Activated CD4-positive, alpha-beta T cell treated with anti-CD3 and anti-CD28 coated beads for 1 hour (primary cell): Measurements from ENCODE around the gene MUC4.
"Not testable (repeated sequence)": the region's sequence is repeated elsewhere in the genome, so short reads cannot be mapped to it uniquely, and the experiment has no call there.

Experiments
- DNase-seq: peaks from one replicate; pipeline ENCODE4 v3.0.0-alpha.2; 2020

Gene MUC4

GRCh38 chr3:195809796-195810454 lies 1.8 kb downstream of the MUC4 start:
- DNase-seq = no peak

- no peak for DNase-seq
Observed at GRCh38 chr3:195809291-195809785, 2.4 kb downstream of the MUC4 start.

DNA sequence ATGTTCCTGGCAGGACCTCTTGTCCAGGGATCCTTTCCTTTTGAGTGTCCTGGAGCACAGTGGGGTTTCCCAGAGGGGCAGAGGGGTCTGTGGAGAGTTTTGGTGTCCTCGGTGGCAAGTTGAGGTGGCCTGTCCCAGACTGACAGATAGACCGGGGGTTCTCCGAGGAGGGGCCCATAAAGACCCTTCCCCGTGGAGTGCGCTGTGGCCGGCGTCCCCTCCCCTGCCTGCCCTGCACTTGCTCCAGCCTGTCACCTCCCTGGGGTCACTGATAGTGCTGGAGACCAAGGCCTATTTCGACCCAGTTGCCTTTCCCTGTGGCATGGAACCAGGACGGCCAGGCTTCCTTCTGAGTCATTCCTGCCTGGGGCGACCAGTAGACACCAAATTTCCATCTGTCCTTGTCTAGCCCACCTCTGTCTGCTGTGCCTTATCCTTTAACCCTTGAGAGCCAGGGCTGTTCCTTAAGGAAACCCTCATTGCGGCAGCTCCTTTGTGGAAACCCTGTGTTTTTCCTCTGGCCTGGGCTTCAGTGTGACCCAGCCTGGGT lies 2.9 kb downstream of the MUC4 start:
- DNase-seq = no peak

GRCh38 chr3:195807681-195808121 lies 4.0 kb downstream of the MUC4 start:
- DNase-seq = no peak

GRCh38 chr3:195806916-195807231 lies 4.9 kb downstream of the MUC4 start:
- DNase-seq = no peak

- DNase-seq = no peak
Observed at GRCh38 chr3:195806211-195806915, 5.4 kb downstream of the MUC4 start.

DNA sequence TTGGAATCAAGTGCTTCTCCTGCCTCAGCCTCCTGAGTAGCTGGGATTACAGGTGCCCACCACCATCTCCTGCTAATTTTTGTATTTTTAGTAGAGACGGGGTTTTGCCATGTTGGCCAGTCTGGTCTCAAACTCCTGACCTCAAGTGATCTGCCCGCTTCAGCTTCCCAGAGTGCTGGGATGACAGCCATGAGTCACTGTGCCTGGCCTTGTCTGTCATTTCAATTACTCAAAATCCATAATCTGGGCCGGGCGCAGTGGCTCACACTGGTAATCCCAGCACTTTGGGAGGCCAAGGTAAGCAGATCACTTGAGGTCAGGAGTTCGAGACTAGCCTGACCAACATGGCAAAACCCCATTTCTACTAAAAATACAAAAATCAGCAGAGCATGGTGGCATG lies 6.1 kb downstream of the MUC4 start:
- not testable (repeated sequence) for DNase-seq

DNA sequence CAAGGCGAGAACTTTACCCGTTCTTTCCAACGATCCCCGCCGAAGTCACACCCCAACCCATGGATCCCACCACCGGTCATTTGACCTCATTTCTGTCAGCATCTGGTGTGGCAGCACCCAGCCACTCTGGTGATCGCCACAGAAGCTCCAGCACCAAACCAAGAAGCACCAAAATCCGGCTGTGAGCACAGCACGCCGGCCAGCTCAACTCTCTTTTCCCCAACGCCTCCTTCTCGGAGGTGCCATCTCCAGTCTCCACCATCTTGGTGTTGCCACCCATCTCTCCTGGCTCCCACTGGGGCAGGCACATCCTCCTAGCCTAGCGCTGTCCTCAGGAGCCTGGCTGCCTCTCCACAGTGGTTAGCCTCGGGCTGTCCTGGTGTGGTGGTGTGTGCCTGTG lies 6.5 kb downstream of the MUC4 start:
- DNase-seq = no peak

DNA sequence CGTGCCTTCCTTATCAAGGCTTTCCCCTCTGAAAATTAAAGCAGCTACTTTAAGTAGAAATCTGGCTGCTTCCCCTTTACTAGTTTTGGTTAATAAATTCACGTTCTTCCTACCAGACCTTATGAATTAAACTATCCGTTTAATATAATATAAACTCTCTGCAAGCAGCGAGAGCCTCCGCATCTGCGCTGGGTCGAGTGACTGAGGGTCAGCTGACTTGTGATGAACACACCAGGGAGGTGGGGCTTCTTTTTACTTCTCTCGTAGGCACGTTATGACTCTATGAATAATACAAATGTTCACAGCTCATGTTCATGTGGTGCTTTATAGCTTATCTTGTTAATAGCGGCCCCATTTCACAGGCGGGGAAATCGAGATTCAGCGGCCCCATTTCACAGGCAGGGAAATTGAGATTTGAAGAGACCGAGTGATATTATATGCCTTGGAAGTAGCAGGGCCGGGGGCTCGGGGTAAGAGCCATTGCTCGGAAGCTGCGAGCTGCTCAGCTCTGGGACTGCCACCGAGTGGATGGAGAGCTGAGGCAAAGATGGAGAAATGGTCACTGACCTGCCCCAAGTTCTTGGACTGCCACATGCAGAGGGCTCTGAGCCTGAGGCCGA lies 8.3 kb downstream of the MUC4 start:
- DNase-seq = no peak

GRCh38 chr3:195802795-195803194 lies 8.9 kb downstream of the MUC4 start:
- no peak for DNase-seq

GRCh38 chr3:195802261-195802701 lies 9.4 kb downstream of the MUC4 start:
- no peak for DNase-seq

DNA sequence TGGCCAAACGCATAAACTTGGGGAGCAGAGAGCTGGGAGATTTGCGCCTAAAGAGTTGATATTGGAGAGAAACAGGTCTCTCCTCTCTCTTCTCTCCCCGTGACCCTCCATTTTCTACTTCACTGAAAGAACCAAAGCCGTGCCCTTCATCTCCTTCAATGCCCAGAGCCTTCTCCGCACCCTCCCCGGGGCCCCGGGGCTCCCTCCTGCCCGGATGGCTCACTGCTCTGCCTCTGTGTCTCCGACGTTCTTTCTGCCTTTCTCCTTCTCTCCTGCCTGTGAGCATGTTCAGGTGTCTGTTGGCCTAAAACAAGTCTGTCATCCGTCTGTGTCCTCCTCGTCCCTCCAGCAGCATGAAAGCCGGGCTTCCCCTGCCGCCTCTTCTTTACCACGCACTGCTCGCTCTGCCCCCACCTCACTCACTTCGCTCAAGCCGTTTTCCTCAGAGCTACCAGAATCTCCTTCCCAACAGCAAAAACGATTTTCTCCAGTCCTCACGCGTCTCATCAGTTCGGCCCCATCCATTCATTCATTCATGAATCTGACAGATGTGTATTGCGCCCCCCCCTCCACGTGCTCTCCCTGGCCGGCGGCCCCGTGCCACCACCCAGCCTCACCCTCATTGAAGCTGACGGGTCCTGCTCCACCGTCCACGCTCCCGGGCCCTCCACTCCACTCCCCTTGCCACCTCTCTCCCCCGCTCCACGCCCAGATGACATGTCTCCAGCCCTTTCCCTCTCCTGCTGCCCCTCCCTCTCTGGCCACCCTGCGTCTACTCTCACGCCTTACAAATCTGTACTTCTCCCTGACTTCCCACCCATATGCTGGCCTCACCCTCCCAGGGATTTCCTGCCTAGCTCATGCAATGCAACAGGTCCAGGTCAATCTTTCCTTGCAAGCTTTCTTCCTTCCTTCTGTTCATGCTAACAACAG lies 10.2 kb downstream of the MUC4 start:
- DNase-seq = no peak

DNA sequence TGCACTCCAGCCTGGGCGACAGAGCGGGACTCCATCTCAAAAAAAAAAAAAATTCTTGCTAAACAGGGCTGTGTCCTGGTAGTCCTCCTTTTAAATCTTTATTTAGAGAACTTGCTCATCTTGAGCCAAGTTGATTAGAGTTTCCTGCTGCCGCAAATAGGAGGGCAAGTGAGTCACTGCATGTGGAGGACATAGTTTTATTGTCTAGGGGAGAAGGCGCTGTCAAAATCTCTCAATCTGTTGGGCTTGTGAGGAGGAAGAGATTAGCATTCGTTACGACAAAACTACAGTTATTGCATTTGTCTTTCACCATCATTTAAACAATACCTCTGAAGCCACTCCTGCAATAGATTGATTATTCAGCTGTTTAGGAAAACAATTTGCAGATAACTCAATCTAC lies 11.5 kb downstream of the MUC4 start:
- no peak for DNase-seq

DNA sequence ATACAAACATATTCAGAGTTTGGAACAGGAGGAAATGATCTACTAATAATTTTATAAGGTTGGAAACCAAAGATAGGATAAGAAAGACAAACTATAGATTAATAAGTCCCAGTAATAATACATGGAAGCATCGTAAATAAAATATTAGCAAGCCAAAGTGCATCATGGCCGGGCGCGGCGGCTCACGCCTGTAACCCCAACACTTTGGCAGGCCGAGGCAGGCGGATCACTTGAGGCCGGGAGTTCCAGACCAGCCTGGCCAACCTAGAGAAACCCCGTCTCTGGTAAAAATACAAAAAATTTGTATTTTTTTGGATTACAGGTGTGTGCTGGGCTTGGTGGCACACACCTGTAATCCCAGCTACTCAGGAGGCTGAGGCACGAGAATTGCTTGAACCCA lies 14.9 kb downstream of the MUC4 start:
- no peak for DNase-seq

GRCh38 chr3:195794708-195795107 lies 17.0 kb downstream of the MUC4 start:
- DNase-seq = no peak

- not testable (repeated sequence) for DNase-seq
Observed at GRCh38 chr3:195792621-195793020, 19.1 kb downstream of the MUC4 start.

- DNase-seq = no peak
Observed at GRCh38 chr3:195790901-195791300, 20.8 kb downstream of the MUC4 start.

DNA sequence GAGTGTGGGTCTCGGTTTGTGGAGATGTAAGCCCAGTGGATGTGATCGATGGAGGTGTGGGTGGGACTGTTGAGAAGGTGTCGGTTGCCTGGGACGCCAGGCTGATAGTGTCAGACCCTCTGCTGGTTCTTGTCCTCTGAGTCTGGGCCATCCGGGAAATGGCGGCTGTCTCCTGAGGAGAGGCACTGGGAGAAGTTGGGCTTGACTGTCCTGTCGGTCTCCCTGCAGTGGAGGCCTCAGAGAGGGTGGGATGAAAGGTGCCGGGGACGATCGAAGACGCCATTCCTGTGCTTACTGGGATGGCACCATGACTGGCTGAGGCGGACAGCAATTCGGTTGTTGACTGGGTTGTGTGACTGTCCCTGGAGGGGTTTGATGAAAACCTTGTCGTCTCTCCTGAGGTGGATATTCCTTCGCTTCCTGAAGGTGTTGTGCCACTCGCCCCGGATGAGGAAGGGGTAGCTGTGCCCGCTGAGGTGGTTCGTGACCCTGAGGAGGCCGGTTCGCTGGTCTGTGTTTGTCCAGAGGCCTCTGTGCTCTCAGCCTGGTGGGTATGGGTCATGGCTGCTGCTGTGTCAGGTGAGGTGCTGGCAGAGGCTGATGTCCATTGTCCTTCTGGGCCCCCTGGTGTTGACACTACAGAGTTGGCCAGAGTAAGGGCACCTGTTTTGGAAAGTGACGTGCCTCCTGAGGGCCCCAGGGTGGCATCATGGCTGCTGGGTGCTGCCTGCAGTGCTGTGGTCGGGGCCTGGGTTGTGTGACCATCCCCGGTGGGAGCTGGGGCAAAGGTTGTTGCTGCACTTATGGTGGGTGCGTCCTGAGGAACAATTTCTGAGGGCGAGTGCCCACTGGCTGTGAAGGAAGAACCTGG lies 22.8 kb downstream of the MUC4 start:
- DNase-seq = no peak

DNA sequence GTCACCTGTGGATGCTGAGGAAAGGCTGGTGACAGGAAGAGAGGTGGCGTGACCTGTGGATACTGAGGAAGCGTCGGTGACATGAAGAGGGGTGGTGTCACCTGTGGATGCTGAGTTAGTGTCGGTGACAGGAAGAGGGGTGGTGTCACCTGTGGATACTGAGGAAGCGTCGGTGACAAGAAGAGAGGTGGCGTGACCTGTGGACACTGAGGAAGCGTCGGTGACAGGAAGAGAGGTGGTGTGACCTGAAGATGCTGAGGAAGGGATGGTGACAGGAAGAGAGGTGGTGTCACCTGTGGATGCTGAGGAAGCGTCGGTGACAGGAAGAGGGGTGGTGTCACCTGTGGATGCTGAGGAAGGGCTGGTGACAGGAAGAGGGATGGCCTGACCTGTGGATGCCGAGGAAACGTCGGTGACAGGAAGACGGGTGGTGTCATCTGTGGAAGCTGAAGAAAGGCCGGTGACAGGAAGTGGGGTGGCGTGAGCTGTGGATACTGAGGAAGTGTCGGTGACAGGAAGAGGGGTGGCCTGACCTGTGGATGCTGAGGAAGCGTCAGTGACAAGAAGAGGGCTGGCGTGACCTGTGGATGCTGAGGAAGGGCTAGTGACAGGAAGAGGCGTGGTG lies 25.8 kb downstream of the MUC4 start:
- not testable (repeated sequence) for DNase-seq

GRCh38 chr3:195784031-195784430 lies 27.7 kb downstream of the MUC4 start:
- not testable (repeated sequence) for DNase-seq

DNA sequence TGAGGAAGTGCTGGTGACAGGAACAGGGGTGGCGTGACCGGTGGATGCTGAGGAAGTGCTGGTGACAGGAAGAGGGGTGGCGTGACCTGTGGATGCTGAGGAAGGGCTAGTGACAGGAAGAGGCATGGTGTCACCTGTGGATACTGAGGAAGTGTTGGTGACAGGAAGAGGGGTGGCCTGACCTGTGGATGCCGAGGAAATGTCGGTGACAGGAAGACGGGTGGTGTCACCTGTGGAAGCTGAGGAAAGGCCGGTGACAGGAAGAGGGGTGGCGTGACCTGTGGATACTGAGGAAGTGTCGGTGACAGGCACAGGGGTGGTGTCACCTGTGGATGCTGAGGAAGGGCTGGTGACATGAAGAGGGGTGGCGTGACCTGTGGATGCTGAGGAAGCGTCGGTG lies 30.5 kb downstream of the MUC4 start:
- not testable (repeated sequence) for DNase-seq
